Measurements from ENCODE around the gene AKAP5.

DNA sequence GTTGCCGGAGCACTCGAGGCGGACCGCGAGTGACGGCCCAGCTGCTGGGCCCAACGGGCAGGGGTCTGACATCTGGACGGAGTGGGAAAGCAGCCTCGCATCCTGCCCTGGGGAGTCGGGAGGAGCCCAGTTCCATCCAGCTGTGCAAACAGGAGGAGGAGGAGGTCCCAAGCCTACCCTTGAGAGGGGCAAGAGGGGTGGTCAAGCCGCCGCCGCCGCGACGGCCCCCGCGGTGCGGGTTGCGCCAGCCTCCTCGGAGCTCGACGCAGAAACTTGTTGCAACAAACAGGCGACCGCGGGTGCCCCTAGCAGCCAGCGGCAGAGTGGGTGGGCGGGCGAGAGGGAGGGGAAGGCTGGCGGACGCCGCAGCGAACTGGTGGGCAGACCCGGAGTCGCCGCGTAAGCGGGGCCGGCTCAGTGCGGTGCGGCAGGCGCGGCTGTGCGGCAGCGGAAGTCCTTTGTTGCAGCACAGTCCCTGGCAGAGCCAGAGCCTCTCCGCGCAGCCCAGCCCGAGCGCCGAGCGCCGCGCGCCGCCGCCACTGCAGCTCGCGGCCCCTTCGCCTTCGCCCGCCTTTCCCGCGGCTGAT lies 39.1 kb downstream of the AKAP5 start, which contains the start of gene ZBTB1:
- TF ChIP-seq, protein P1, sequence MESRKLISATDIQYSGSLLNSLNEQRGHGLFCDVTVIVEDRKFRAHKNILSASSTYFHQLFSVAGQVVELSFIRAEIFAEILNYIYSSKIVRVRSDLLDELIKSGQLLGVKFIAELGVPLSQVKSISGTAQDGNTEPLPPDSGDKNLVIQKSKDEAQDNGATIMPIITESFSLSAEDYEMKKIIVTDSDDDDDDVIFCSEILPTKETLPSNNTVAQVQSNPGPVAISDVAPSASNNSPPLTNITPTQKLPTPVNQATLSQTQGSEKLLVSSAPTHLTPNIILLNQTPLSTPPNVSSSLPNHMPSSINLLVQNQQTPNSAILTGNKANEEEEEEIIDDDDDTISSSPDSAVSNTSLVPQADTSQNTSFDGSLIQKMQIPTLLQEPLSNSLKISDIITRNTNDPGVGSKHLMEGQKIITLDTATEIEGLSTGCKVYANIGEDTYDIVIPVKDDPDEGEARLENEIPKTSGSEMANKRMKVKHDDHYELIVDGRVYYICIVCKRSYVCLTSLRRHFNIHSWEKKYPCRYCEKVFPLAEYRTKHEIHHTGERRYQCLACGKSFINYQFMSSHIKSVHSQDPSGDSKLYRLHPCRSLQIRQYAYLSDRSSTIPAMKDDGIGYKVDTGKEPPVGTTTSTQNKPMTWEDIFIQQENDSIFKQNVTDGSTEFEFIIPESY (CRISPR knock-in tag; IDR thresholded peaks at IDR 0.05) = no peak
- TF ChIP-seq ETV5 (CRISPR knock-in tag; IDR thresholded peaks at IDR 0.05; ENCODE audit: borderline replicate concordance) = peak; percentile 26; the same call in 1 of the 2 replicates
- TF ChIP-seq HOXA3 (CRISPR knock-in tag; IDR thresholded peaks at IDR 0.05) = 0 out of 2 replicates have a peak, but pooled peaks have one; percentile 9
- TF ChIP-seq, protein P2, sequence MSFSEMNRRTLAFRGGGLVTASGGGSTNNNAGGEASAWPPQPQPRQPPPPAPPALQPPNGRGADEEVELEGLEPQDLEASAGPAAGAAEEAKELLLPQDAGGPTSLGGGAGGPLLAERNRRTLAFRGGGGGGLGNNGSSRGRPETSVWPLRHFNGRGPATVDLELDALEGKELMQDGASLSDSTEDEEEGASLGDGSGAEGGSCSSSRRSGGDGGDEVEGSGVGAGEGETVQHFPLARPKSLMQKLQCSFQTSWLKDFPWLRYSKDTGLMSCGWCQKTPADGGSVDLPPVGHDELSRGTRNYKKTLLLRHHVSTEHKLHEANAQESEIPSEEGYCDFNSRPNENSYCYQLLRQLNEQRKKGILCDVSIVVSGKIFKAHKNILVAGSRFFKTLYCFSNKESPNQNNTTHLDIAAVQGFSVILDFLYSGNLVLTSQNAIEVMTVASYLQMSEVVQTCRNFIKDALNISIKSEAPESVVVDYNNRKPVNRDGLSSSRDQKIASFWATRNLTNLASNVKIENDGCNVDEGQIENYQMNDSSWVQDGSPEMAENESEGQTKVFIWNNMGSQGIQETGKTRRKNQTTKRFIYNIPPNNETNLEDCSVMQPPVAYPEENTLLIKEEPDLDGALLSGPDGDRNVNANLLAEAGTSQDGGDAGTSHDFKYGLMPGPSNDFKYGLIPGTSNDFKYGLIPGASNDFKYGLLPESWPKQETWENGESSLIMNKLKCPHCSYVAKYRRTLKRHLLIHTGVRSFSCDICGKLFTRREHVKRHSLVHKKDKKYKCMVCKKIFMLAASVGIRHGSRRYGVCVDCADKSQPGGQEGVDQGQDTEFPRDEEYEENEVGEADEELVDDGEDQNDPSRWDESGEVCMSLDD (CRISPR knock-in tag; IDR thresholded peaks at IDR 0.05; ENCODE audit: borderline replicate concordance) = no peak
- peak; percentile 50 for TF ChIP-seq POLR2AphosphoS5 (IDR thresholded peaks at IDR 0.05; ENCODE audit: low read depth, low read length)
- 0 out of 2 replicates have a peak, but pooled peaks have one; percentile 40 for TF ChIP-seq ZNF12 (CRISPR knock-in tag; IDR thresholded peaks at IDR 0.05)
- TF ChIP-seq MIXL1 (CRISPR knock-in tag; IDR thresholded peaks at IDR 0.05) = no peak
- TF ChIP-seq ZNF879 (CRISPR knock-in tag; IDR thresholded peaks at IDR 0.05) = peak; percentile 74; the same call in 1 of the 2 replicates

All from HepG2 (cell line).